Activated CD4-positive, alpha-beta T cell treated with anti-CD3 and anti-CD28 coated beads, Interleukin-2, amount 50 U/mL, for 24 hours (primary cell): ENCODE results near the gene SNX22.

Experiments used
- DNase-seq, 2 donors: peaks; one replicate each; pipeline ENCODE4 v3.0.0-alpha.2; 2020; ENCODE audit warnings: low read depth in 1 of 2, low spot score in 1 of 2

SNX22 gene

GRCh38 chr15:64133623-64134344, 17.7 kb upstream of the SNX22 start:
- DNase-seq, result no peak

GRCh38 chr15:64134345-64134829, 17.1 kb upstream of the SNX22 start:
- DNase-seq, result no peak

GRCh38 chr15:64136347-64136746, 15.2 kb upstream of the SNX22 start:
- DNase-seq, result no peak

GRCh38 chr15:64137226-64137833, 14.2 kb upstream of the SNX22 start:
- no peak for DNase-seq

GRCh38 chr15:64138331-64138941, 13.1 kb upstream of the SNX22 start:
- DNase-seq, result no peak

GRCh38 chr15:64141798-64142512, 9.6 kb upstream of the SNX22 start:
- no peak for DNase-seq

GRCh38 chr15:64143276-64143675, 8.3 kb upstream of the SNX22 start:
- DNase-seq, result no peak

GRCh38 chr15:64144192-64144564, 7.4 kb upstream of the SNX22 start:
- DNase-seq, result no peak

- DNase-seq, result no peak
Measured at GRCh38 chr15:64144565-64145281, 6.8 kb upstream of the SNX22 start.

- DNase-seq, result no peak
Measured at GRCh38 chr15:64146041-64146440, 5.5 kb upstream of the SNX22 start.

- no peak for DNase-seq
Measured at GRCh38 chr15:64146520-64146884, 5.0 kb upstream of the SNX22 start.

GRCh38 chr15:64146885-64147681, 4.4 kb upstream of the SNX22 start:
- DNase-seq, result no peak

- no peak for DNase-seq
Measured at GRCh38 chr15:64148168-64148567, 3.4 kb upstream of the SNX22 start.

- DNase-seq, result no peak
Measured at GRCh38 chr15:64148581-64148980, 3.0 kb upstream of the SNX22 start.

GRCh38 chr15:64149424-64149823, 2.1 kb upstream of the SNX22 start:
- DNase-seq, result no peak

- no peak for DNase-seq
Measured at GRCh38 chr15:64149893-64150578, 1.5 kb upstream of the SNX22 start.

GRCh38 chr15:64152507-64153387, 1.2 kb downstream of the SNX22 start:
- DNase-seq, result no peak

- peak; percentile 90 to 91 for DNase-seq
Measured at GRCh38 chr15:64153480-64154367, 2.2 kb downstream of the SNX22 start.
